Measurements from ENCODE around the gene HS1BP3. TPM values are rescaled to one million over a fixed set of nuclear protein-coding genes. Genes with fewer than 3 reads are reported as not detected.

HS1BP3 gene
- total RNA-seq, 4 donors from 2014 or later, result 30.4 to 44.6 (median 36.8) TPM

GRCh38 chr2:20661421-20662307 is 10.8 kb upstream of the HS1BP3 start:
- TF ChIP-seq CTCF (IDR thresholded peaks at IDR 0.05) (peak in 2 of 3 donors; percentile 56 to 61), POLR2A (IDR thresholded peaks at IDR 0.05) (no peak)
- no peak overlapping the region for H3K4me3 ChIP-seq (ENCODE audit: low read depth, poor library complexity, severe bottlenecking)
- peak; percentile 71 to 94 for DNase-seq (ENCODE audit: low spot score in 2 of 2)
- WGBS, 2 donors, result 30 to 37% methylated on average over 11 of the region's 11 CpGs
- intact Hi-C loops (cut with DNase I; ENCODE audit: low total_unique reads), result loop anchor here (2.0 kb wide), 1 partner anchor 301 kb away; no protein-coding TSS in a partner anchor

GRCh38 chr2:20660506-20661420 is 9.9 kb upstream of the HS1BP3 start:
- intact Hi-C loops (cut with DNase I; ENCODE audit: low total_unique reads), result loop anchor here (2.0 kb wide), 1 partner anchor 302 kb away; no protein-coding TSS in a partner anchor
- no peak overlapping the region for H3K4me3 ChIP-seq (ENCODE audit: low read depth, poor library complexity, severe bottlenecking)
- DNase-seq (ENCODE audit: low spot score in 2 of 2), result no peak
- TF ChIP-seq CTCF (IDR thresholded peaks at IDR 0.05) (no peak), POLR2A (IDR thresholded peaks at IDR 0.05) (no peak)
- WGBS, 2 donors, result 50 to 56% methylated on average over 8 of the region's 8 CpGs

- intact Hi-C loops (cut with DNase I; ENCODE audit: low total_unique reads), result loop anchor here (5.0 kb wide), 1 partner anchor 455 kb away; no protein-coding TSS in a partner anchor
- DNase-seq (ENCODE audit: low spot score in 2 of 2), result no peak
- TF ChIP-seq CTCF (IDR thresholded peaks at IDR 0.05) (no peak), POLR2A (IDR thresholded peaks at IDR 0.05) (no peak)
- H3K4me3 ChIP-seq (ENCODE audit: low read depth, poor library complexity, severe bottlenecking), result no peak overlapping the region
- 81 to 85% methylated on average over 4 of the region's 4 CpGs for WGBS, 2 donors
Measured at GRCh38 chr2:20657522-20658235, 6.8 kb upstream of the HS1BP3 start.

- no peak overlapping the region for H3K4me3 ChIP-seq (ENCODE audit: low read depth, poor library complexity, severe bottlenecking)
- 86 to 91% methylated on average over 6 to 7 of the region's 7 CpGs for WGBS, 2 donors
- intact Hi-C loops (cut with DNase I; ENCODE audit: low total_unique reads), result loop anchor here (5.0 kb wide), 1 partner anchor 456 kb away; no protein-coding TSS in a partner anchor
- DNase-seq (ENCODE audit: low spot score in 2 of 2), result no peak
- TF ChIP-seq CTCF (IDR thresholded peaks at IDR 0.05), result no peak
- no peak for TF ChIP-seq POLR2A (IDR thresholded peaks at IDR 0.05)
Measured at GRCh38 chr2:20656561-20656960, 5.7 kb upstream of the HS1BP3 start.

GRCh38 chr2:20654535-20654813 is 3.6 kb upstream of the HS1BP3 start:
- H3K4me3 ChIP-seq (ENCODE audit: low read depth, poor library complexity, severe bottlenecking), result no peak overlapping the region
- no peak for DNase-seq (ENCODE audit: low spot score in 2 of 2)
- intact Hi-C loops (cut with DNase I; ENCODE audit: low total_unique reads), result no loop called here
- no peak for TF ChIP-seq POLR2A (IDR thresholded peaks at IDR 0.05)
- no peak for TF ChIP-seq CTCF (IDR thresholded peaks at IDR 0.05)
- 92 to 95% methylated on average over 2 of the region's 2 CpGs for WGBS, 2 donors

Data from lower leg skin (tissue), 4 donors.